ENCODE results near the gene ANGEL1. TPM values are rescaled to one million over a fixed set of nuclear protein-coding genes. Genes with fewer than 3 reads are reported as not detected.

ANGEL1 gene
- total and polyA plus RNA-seq, 2 donors (not counting 1 experiment from before 2014, with no cell fraction given), result 13.1 to 27.3 TPM

DNA sequence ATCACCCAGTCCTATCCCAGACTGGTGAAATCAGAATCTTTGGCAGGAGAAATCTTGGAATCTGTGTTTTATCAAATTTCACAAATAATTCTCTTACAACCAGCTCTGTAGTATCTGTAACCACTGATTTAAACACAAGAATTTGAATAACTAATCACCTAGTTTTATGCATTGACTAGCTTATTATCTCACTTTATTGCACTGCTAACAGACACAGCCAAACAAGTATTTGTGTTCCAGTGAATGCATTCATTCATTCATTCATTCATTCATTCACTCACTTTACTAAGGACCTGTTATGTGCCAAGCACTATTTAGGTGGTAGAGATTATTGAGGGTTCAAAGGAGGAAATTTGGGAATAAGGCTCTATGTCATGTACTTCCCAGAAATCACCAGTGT is 29.7 kb upstream of the ANGEL1 start:
- H3K9me3 ChIP-seq (ENCODE audit: control extremely low read depth in 1 of 3, control insufficient read depth in 2 of 3, insufficient read depth in 1 of 3, low read length in 2 of 3), result peaks cover 0 to 6% (median 0%) of the 10 kb centered on the region in 3 donors
- no peak overlapping the region for H3K27ac ChIP-seq (ENCODE audit: low read length in 2 of 2)
- H3K27ac Mint-ChIP-seq, result no peak overlapping the region
- H2AFZ ChIP-seq (ENCODE audit: insufficient read depth, low read depth, low read length, poor library complexity, severe bottlenecking), result no peak overlapping the region
- no peak for ATAC-seq (ENCODE audit: low read depth)
- H3K4me1 ChIP-seq (ENCODE audit: control insufficient read depth in 2 of 2, insufficient read depth in 2 of 2, low read length in 2 of 2), result peaks cover 11 to 13% of the 10 kb centered on the region in 2 donors
- intact Hi-C loops (cut with micrococcal nuclease), result no loop called here
- H3K4me3 ChIP-seq (ENCODE audit: control extremely low read depth in 1 of 5, extremely low read depth in 1 of 5, insufficient read depth in 1 of 5, low read depth in 2 of 5, low read length in 4 of 5), result no peak overlapping the region
- peaks cover 17% of the 10 kb centered on the region for H3K4me1 Mint-ChIP-seq
- H3K4me3 Mint-ChIP-seq, result no peak overlapping the region
- H3K4me2 ChIP-seq (replicated peaks; ENCODE audit: low read depth, low read length, poor library complexity, severe bottlenecking), result no peak overlapping the region
- H4K20me1 ChIP-seq (ENCODE audit: control insufficient read depth, insufficient read depth, low read length, poor library complexity, severe bottlenecking), result no peaks in the 10 kb centered on the region
- H3K36me3 ChIP-seq (replicated peaks in 1 of 2; ENCODE audit: control extremely low read depth in 1 of 2, control insufficient read depth in 1 of 2, extremely low read depth in 1 of 2, insufficient read depth in 2 of 2, low read length in 1 of 2), result no peaks in the 10 kb centered on the region
- no peak overlapping the region for H3K9ac ChIP-seq (ENCODE audit: low read length)
- POLR2A ChIA-PET, result no interaction called here
- DNase-seq, result no peak
- H3K27me3 ChIP-seq (replicated peaks in 1 of 4; ENCODE audit: control extremely low read depth in 1 of 4, control insufficient read depth in 3 of 4, insufficient read depth in 4 of 4, low read length in 3 of 4), result peaks cover 0 to 8% (median 5%) of the 10 kb centered on the region in 4 experiments
- no peaks in the 10 kb centered on the region for H3K79me2 ChIP-seq (ENCODE audit: control insufficient read depth, insufficient read depth, low read length)
- peaks cover 28% of the 10 kb centered on the region for H3K27me3 Mint-ChIP-seq
- no peaks in the 10 kb centered on the region for H3K9me3 Mint-ChIP-seq (ENCODE audit: insufficient read depth)
- no peak for TF ChIP-seq EZH2 (IDR thresholded peaks at IDR 0.05; ENCODE audit: borderline replicate concordance, insufficient read depth, low read depth, low read length, poor library complexity, severe bottlenecking)
- TF ChIP-seq, protein P1, sequence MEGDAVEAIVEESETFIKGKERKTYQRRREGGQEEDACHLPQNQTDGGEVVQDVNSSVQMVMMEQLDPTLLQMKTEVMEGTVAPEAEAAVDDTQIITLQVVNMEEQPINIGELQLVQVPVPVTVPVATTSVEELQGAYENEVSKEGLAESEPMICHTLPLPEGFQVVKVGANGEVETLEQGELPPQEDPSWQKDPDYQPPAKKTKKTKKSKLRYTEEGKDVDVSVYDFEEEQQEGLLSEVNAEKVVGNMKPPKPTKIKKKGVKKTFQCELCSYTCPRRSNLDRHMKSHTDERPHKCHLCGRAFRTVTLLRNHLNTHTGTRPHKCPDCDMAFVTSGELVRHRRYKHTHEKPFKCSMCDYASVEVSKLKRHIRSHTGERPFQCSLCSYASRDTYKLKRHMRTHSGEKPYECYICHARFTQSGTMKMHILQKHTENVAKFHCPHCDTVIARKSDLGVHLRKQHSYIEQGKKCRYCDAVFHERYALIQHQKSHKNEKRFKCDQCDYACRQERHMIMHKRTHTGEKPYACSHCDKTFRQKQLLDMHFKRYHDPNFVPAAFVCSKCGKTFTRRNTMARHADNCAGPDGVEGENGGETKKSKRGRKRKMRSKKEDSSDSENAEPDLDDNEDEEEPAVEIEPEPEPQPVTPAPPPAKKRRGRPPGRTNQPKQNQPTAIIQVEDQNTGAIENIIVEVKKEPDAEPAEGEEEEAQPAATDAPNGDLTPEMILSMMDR (IDR thresholded peaks at IDR 0.05), result no peak
- CTCF ChIA-PET, result interaction anchor here (0.8 to 1.0 kb wide), 2 partner anchors 11 to 211 kb away, joined by 3 read pairs; no protein-coding TSS in a partner anchor

DNA sequence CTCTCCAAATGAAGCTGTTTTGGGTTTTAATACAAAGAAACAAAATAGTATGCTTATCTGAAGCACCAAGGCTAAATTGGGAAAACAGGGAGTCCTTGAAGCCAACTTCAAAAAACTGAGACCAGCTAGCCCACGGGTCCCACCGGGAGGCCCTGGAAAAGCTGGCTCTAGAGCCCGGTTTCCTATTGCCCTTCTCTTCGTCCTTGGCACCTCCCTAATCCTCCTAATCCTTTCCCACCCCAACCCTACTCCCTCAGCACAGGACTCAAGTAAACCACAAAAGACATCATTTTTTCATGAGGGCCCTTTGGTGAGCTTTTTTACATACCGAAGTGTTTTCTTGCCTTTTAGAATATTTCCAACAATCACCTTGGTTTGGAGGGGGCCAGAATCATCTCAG is 24.8 kb upstream of the ANGEL1 start:
- DNase-seq, result no peak

More for the DNA sequence above, 24.8 kb upstream of the ANGEL1 start:
- Histone ChIP-seq H3K27ac (ENCODE audit: low read length in 2 of 2) (no peak overlapping the region), H3K9ac (ENCODE audit: low read length) (no peak overlapping the region), H3K4me1 (ENCODE audit: control insufficient read depth in 2 of 2, insufficient read depth in 2 of 2, low read length in 2 of 2) (no peaks in the 10 kb centered on the region), H3K36me3 (replicated peaks in 1 of 2; ENCODE audit: control extremely low read depth in 1 of 2, control insufficient read depth in 1 of 2, extremely low read depth in 1 of 2, insufficient read depth in 2 of 2, low read length in 1 of 2) (no peaks in the 10 kb centered on the region), H3K4me3 (ENCODE audit: control extremely low read depth in 1 of 5, extremely low read depth in 1 of 5, insufficient read depth in 1 of 5, low read depth in 2 of 5, low read length in 4 of 5) (no peak overlapping the region), H3K9me3 (ENCODE audit: control extremely low read depth in 1 of 3, control insufficient read depth in 2 of 3, insufficient read depth in 1 of 3, low read length in 2 of 3) (no peaks in the 10 kb centered on the region), H3K27me3 (replicated peaks in 1 of 4; ENCODE audit: control extremely low read depth in 1 of 4, control insufficient read depth in 3 of 4, insufficient read depth in 4 of 4, low read length in 3 of 4) (peaks cover 0 to 5% (median 2%) of the 10 kb centered on the region in 4 experiments), H3K4me2 (replicated peaks; ENCODE audit: low read depth, low read length, poor library complexity, severe bottlenecking) (no peak overlapping the region), H2AFZ (ENCODE audit: insufficient read depth, low read depth, low read length, poor library complexity, severe bottlenecking) (no peak overlapping the region), H3K79me2 (ENCODE audit: control insufficient read depth, insufficient read depth, low read length) (no peaks in the 10 kb centered on the region), H4K20me1 (ENCODE audit: control insufficient read depth, insufficient read depth, low read length, poor library complexity, severe bottlenecking) (no peaks in the 10 kb centered on the region)
- no peak for TF ChIP-seq EZH2 (IDR thresholded peaks at IDR 0.05; ENCODE audit: borderline replicate concordance, insufficient read depth, low read depth, low read length, poor library complexity, severe bottlenecking)
- TF ChIP-seq, protein P1 (IDR thresholded peaks at IDR 0.05), result no peak
- ChIA-PET CTCF (interaction anchor here (0.6 kb wide), 1 partner anchor 818 kb away, joined by 3 read pairs; no protein-coding TSS in a partner anchor), POLR2A (no interaction called here)
- WGBS (ENCODE audit: insufficient coverage), result 85% methylated on average over 4 of the region's 5 CpGs
- Mint-ChIP-seq H3K27me3 (peaks cover 24% of the 10 kb centered on the region), H3K4me1 (no peaks in the 10 kb centered on the region), H3K27ac (no peak overlapping the region), H3K9me3 (ENCODE audit: insufficient read depth) (no peaks in the 10 kb centered on the region), H3K4me3 (no peak overlapping the region)
- ATAC-seq (ENCODE audit: low read depth), result no peak
- intact Hi-C loops (cut with micrococcal nuclease), result no loop called here

Measured in B cell (primary cell).